Breast epithelium (tissue), 3 donors: ENCODE measurements around the gene WNT1.

ENCODE experiments used
- POLR2A ChIP-seq: fragments of 450-650 bp; IDR thresholded peaks from one replicate; pipeline ENCODE4 v1.6.1; 2016; ENCODE audit warnings: antibody characterized with exemption, mild to moderate bottlenecking, moderate library complexity
- POLR2AphosphoS5 ChIP-seq, 3 donors: sonication (generic); formaldehyde crosslinking; IDR thresholded peaks; one replicate each; pipeline ENCODE4 v1.6.1; 2017; ENCODE audit warnings: antibody characterized with exemption in 3 of 3

GRCh38 chr12:48999371-49000131, 21.4 kb downstream of the WNT1 start, which contains the start of gene DDN:
- no peak for TF ChIP-seq POLR2A
- TF ChIP-seq POLR2AphosphoS5 (IDR thresholded peaks at IDR 0.05): no peak
